ENCODE results near the gene SKI. TPM values are rescaled to one million over a fixed set of nuclear protein-coding genes. Genes with fewer than 3 reads are reported as not detected.

Gene SKI
- total RNA-seq, 1 experiment from 2014 or later: 89.5 TPM

DNA sequence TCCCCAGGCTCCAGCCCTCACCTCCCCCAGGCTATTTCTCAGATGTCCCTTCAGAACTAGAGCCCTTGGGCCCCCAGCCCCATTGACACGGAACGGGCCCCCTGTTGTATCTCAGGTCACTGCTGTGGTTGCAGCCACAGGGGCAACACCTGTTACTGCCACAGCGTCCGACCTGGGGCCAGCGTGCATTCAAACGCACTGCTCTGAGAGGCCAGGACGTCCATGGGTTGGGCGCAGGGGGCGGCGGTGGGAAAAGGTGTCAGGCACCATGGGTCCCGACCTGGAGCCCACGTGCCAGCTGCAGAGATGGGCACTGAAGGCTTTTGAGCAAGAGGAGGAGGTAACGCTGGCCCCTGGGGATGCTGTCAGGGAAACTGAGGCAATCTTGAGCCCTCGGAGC, 46.8 kb upstream of the SKI start:
- H3K27ac ChIP-seq (ENCODE audit: insufficient read length, low read depth, low read length): no peak overlapping the region
- no peak overlapping the region for H3K4ac ChIP-seq (ENCODE audit: low read depth, low read length)
- H2BK12ac ChIP-seq (ENCODE audit: insufficient read length, low read depth, low read length): no peak overlapping the region
- Mint-ChIP-seq H3K27ac (no peak overlapping the region), H3K4me1 (peaks cover 0 to 2% of the 10 kb centered on the region in 2 experiments; a peak in 1 of 4 replicates), H3K9me3 (no peaks in the 10 kb centered on the region), H3K4me3 (no peak overlapping the region), H3K27me3 (ENCODE audit: low read depth) (peaks cover 1% of the 10 kb centered on the region; the same call in 1 of the 2 replicates), H3K36me3 (ENCODE audit: insufficient read depth in 1 of 3, low read depth in 3 of 3) (peaks cover 24 to 54% (median 52%) of the 10 kb centered on the region in 3 experiments; a peak in 6 of 7 replicates)
- no peak overlapping the region for H2AFZ ChIP-seq (ENCODE audit: low read length)
- no peak overlapping the region for H2BK15ac ChIP-seq (ENCODE audit: low read depth, low read length)
- no peak overlapping the region for H3T11ph ChIP-seq (ENCODE audit: low read length)
- no peaks in the 10 kb centered on the region for H3K79me1 ChIP-seq (ENCODE audit: insufficient read depth, low read depth, low read length, poor library complexity, severe bottlenecking)
- no peak overlapping the region for H4K5ac ChIP-seq (ENCODE audit: insufficient read length, low read depth, low read length)
- H3K9me3 ChIP-seq (ENCODE audit: control insufficient read depth, low read depth, low read length): no peaks in the 10 kb centered on the region
- H3K79me2 ChIP-seq (ENCODE audit: insufficient read depth, low read length): no peaks in the 10 kb centered on the region
- H3K18ac ChIP-seq (ENCODE audit: insufficient read length, low read depth, low read length): no peak overlapping the region
- no peak overlapping the region for H3K4me2 ChIP-seq (ENCODE audit: insufficient read depth, insufficient read length, low read length)
- H2BK120ac ChIP-seq (ENCODE audit: low read depth, low read length, poor library complexity, severe bottlenecking): no peak overlapping the region
- no peaks in the 10 kb centered on the region for H3K23me2 ChIP-seq (ENCODE audit: insufficient read length, low read depth, low read length, poor library complexity, severe bottlenecking)
- H3K56ac ChIP-seq (ENCODE audit: insufficient read length, low read depth, low read length): no peak overlapping the region
- no peak overlapping the region for H2AK5ac ChIP-seq (ENCODE audit: insufficient read length, low read length)
- H2BK5ac ChIP-seq (ENCODE audit: insufficient read length, low read length): no peak overlapping the region
- no peaks in the 10 kb centered on the region for H3K4me1 ChIP-seq (ENCODE audit: insufficient read depth, low read length)
- no peak overlapping the region for H3K9ac ChIP-seq (ENCODE audit: extremely low read depth, insufficient read length, low read length)
- no peak overlapping the region for H3K14ac ChIP-seq (ENCODE audit: insufficient read depth, low read length)
- TF ChIP-seq CTCF (conservative IDR thresholded peaks at IDR 0.05): no peak
- no peaks in the 10 kb centered on the region for H3K27me3 ChIP-seq (ENCODE audit: insufficient read depth, low read length)
- WGBS (ENCODE audit: extremely low coverage, insufficient read length, low lambda C conversion rate): no CpG with 5 or more reads among the region's 14 CpGs
- no peaks in the 10 kb centered on the region for H4K20me1 ChIP-seq (ENCODE audit: control insufficient read depth, insufficient read depth, insufficient read length)
- no peak overlapping the region for H4K8ac ChIP-seq (replicated peaks; ENCODE audit: insufficient read length, low read depth, low read length)
- no peak overlapping the region for H2BK20ac ChIP-seq (ENCODE audit: low read depth, low read length, poor library complexity, severe bottlenecking)
- H3K23ac ChIP-seq (ENCODE audit: insufficient read length, low read depth, low read length): no peak overlapping the region
- DNase-seq: no peak
- H4K91ac ChIP-seq (ENCODE audit: insufficient read length, low read depth, low read length): no peak overlapping the region
